Prostate gland (tissue), 2 donors: ENCODE measurements around the gene PSMB5.
"Not testable (repeated sequence)": the region's sequence is repeated elsewhere in the genome, so short reads cannot be mapped to it uniquely, and the experiment has no call there.

ENCODE experiments used
- POLR2A ChIP-seq: fragments of 450-650 bp; IDR thresholded peaks from one replicate; pipeline ENCODE4 v1.6.1; 2016; ENCODE audit warnings: antibody characterized with exemption, mild to moderate bottlenecking
- POLR2AphosphoS5 ChIP-seq: sonication (generic); formaldehyde crosslinking; IDR thresholded peaks from one replicate; pipeline ENCODE4 v1.6.1; 2017; ENCODE audit warnings: antibody characterized with exemption
- TF ChIP-seq, protein P1 (sequence below), 4 experiments: fragments of 200-600 bp in 2 of 4; fragments of 450-650 bp in 2 of 4; sonication (generic) in 2 of 4; IDR thresholded peaks; 1 replicate in 3 of 4; 2 replicates in 1 of 4; pipeline ENCODE4 v1.5.1; 2016 to 2019; ENCODE audit warnings: antibody characterized with exemption in 4 of 4, mild to moderate bottlenecking in 2 of 4, moderate library complexity in 2 of 4

DNA sequence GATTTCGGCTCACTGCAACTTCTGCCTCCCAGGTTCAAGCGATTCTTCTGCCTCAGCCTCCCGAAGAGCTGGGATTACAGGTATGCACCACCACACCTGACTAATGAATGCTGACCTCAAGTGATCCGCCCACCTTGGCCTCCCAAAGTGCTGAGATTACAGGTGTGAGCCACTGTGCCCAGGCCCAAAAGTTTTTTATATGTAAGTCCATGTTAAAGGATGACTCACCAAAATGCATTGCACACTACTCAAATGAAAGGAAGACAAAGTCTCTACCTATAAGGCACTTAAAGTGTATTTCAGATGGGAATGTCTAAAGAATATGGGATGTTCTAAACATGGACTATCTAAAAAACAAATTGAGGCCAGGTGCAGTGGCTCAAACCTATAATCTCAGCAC lies 30.4 kb downstream of the PSMB5 start:
- TF ChIP-seq, protein P1, sequence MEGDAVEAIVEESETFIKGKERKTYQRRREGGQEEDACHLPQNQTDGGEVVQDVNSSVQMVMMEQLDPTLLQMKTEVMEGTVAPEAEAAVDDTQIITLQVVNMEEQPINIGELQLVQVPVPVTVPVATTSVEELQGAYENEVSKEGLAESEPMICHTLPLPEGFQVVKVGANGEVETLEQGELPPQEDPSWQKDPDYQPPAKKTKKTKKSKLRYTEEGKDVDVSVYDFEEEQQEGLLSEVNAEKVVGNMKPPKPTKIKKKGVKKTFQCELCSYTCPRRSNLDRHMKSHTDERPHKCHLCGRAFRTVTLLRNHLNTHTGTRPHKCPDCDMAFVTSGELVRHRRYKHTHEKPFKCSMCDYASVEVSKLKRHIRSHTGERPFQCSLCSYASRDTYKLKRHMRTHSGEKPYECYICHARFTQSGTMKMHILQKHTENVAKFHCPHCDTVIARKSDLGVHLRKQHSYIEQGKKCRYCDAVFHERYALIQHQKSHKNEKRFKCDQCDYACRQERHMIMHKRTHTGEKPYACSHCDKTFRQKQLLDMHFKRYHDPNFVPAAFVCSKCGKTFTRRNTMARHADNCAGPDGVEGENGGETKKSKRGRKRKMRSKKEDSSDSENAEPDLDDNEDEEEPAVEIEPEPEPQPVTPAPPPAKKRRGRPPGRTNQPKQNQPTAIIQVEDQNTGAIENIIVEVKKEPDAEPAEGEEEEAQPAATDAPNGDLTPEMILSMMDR (IDR thresholded peaks at IDR 0.05): not testable (repeated sequence)
- not testable (repeated sequence) for TF ChIP-seq POLR2A, POLR2AphosphoS5
